GM12878 (cell line): ENCODE measurements around the gene HEBP1. TPM values are rescaled to one million over a fixed set of nuclear protein-coding genes. Genes with fewer than 3 reads are reported as not detected.
A peak's percentile ranks its signal among the peaks of the same experiment; 100 is the strongest.

Experiments
- ATAC-seq: fragments of 200-7000 bp; cut with Tn5 transposase; 3 replicates; pipeline ENCODE4 v1.9.1; 2020; ENCODE audit warnings: mild to moderate bottlenecking, moderate library complexity
- BruUV-seq: library from RNA; stranded (reverse); fragments of 400-500 nt; replicated peaks from 2 replicates; lab custom pipeline; 2021; lab: Mats Ljungman, UMichigan
- CTCF ChIA-PET: fragments of 300-600 bp; sonication (Branson Sonifier 250); formaldehyde crosslinking; extraction: SDS; loops from one replicate; lab custom pipeline; 2021; ENCODE audit warnings: inconsistent platforms; lab: Yijun Ruan, JAX
- POLR2A ChIA-PET: fragments of 350-600 bp; formaldehyde crosslinking; extraction: SDS; loops from one replicate; lab custom pipeline; 2021; ENCODE audit warnings: inconsistent platforms; lab: Charles Lee
- RAD21 ChIA-PET: fragments of 300-600 bp; sonication (Branson Sonifier 250); formaldehyde crosslinking; loops from one replicate; lab custom pipeline; 2023; ENCODE audit warnings: antibody characterized with exemption; ENCODE audit not compliant: unreplicated experiment; lab: Charles Lee
- SMC1A ChIA-PET: fragments of 300-600 bp; sonication (Branson Sonifier 250); formaldehyde crosslinking; loops from one replicate; lab custom pipeline; 2023; ENCODE audit not compliant: unreplicated experiment, uncharacterized antibody; lab: Charles Lee
- DNase-seq: peaks from one replicate; pipeline ENCODE4 v3.0.0-alpha.2; 2011; ENCODE audit warnings: low read depth, low spot score
- FAIRE-seq: peaks from 3 replicates; lab custom pipeline; 2011; peaks lifted over from hg19 to GRCh38; lab: Jason Lieb, UNC
- H2AFZ ChIP-seq: 2 replicates; pipeline ENCODE4 v1.6.0; 2011; ENCODE audit warnings: low read depth, low read length, control low read depth; ENCODE audit not compliant: control insufficient read depth
- H3K27ac ChIP-seq: 2 replicates; pipeline ENCODE4 v1.5.1; 2011; ENCODE audit warnings: control low read depth; ENCODE audit not compliant: control insufficient read depth, insufficient read depth
- H3K27me3 ChIP-seq, 2 experiments: replicated peaks in 1 of 2; 2 replicates each; pipeline versions ENCODE4 v1.6.0 to v1.6.1; 2011; ENCODE audit warnings: low read length in 1 of 2; ENCODE audit not compliant: control insufficient read depth in 2 of 2, insufficient read depth in 2 of 2
- H3K36me3 ChIP-seq, 2 experiments: 2 replicates each; pipeline ENCODE4 v1.5.1; 2011; ENCODE audit warnings: low read length in 1 of 2; ENCODE audit not compliant: control insufficient read depth in 2 of 2, insufficient read depth in 2 of 2
- H3K4me1 ChIP-seq: 2 replicates; pipeline ENCODE4 v1.6.1; 2011; ENCODE audit warnings: mild to moderate bottlenecking, low read length, moderate library complexity, mixed read lengths; ENCODE audit not compliant: control insufficient read depth, insufficient read depth
- H3K4me2 ChIP-seq: 2 replicates; pipeline ENCODE4 v1.6.0; 2011; ENCODE audit warnings: control low read depth; ENCODE audit not compliant: control insufficient read depth, insufficient read depth
- H3K4me3 ChIP-seq: fragments of 200-600 bp; sonication (generic); 2 replicates; pipeline ENCODE4 v1.5.1; 2016
- H3K79me2 ChIP-seq: 2 replicates; pipeline ENCODE4 v1.6.0; 2011; ENCODE audit warnings: low read length; ENCODE audit not compliant: control insufficient read depth, insufficient read depth
- H3K9ac ChIP-seq: 2 replicates; pipeline ENCODE4 v1.8.0; 2011; ENCODE audit warnings: low read length, control low read depth, mixed read lengths; ENCODE audit not compliant: control insufficient read depth, insufficient read depth
- H3K9me3 ChIP-seq: replicated peaks from 3 replicates; pipeline ENCODE4 v1.5.1; 2011; ENCODE audit warnings: mild to moderate bottlenecking, low read length; ENCODE audit not compliant: control insufficient read depth, insufficient read depth
- H4K20me1 ChIP-seq: 2 replicates; pipeline ENCODE4 v1.6.0; 2011; ENCODE audit not compliant: control insufficient read depth, insufficient read depth
- EP300 ChIP-seq, 2 experiments: fragments of 150-350 bp in 1 of 2; IDR thresholded peaks; 2 replicates each; pipeline ENCODE4 v1.6.1; 2011 to 2012; ENCODE audit warnings: low read depth in 2 of 2, low read length in 2 of 2, borderline replicate concordance in 1 of 2, improper control_type of control experiment in 1 of 2, inconsistent platforms in 1 of 2; ENCODE audit not compliant: control insufficient read depth in 1 of 2
- GABPA ChIP-seq: IDR thresholded peaks from 2 replicates; pipeline ENCODE4 v1.6.1; 2014; ENCODE audit warnings: antibody characterized with exemption, low read depth, mild to moderate bottlenecking, inconsistent platforms
- IKZF2 ChIP-seq, 2 experiments: fragments of 450-650 bp; IDR thresholded peaks; 2 replicates each; pipeline ENCODE4 v1.6.1; 2017; ENCODE audit warnings: mild to moderate bottlenecking in 2 of 2, moderate library complexity in 2 of 2
- JUNB ChIP-seq: IDR thresholded peaks from 2 replicates; pipeline ENCODE4 v1.6.1; 2016; ENCODE audit warnings: antibody characterized with exemption, mild to moderate bottlenecking
- NFIC ChIP-seq: IDR thresholded peaks from 2 replicates; pipeline ENCODE4 v1.6.1; 2012; ENCODE audit warnings: low read depth, mild to moderate bottlenecking, inconsistent platforms, low read length, moderate library complexity
- PAX5 ChIP-seq: IDR thresholded peaks from 2 replicates; pipeline ENCODE4 v1.6.1; 2011; ENCODE audit warnings: low read depth, low read length, borderline replicate concordance
- POLR2AphosphoS2 ChIP-seq: IDR thresholded peaks from 2 replicates; pipeline ENCODE4 v1.6.1; 2011; ENCODE audit warnings: low read depth, mild to moderate bottlenecking, low read length, improper control_type of control experiment, moderate library complexity
- SMC3 ChIP-seq: IDR thresholded peaks from 2 replicates; pipeline ENCODE4 v1.6.1; 2011; ENCODE audit warnings: low read length, improper control_type of control experiment, borderline replicate concordance
- TAF1 ChIP-seq: IDR thresholded peaks from 2 replicates; pipeline ENCODE4 v1.6.1; 2011; ENCODE audit warnings: mild to moderate bottlenecking, low read depth, low read length, borderline replicate concordance
- ZNF24 ChIP-seq: fragments of 450-650 bp; IDR thresholded peaks from 2 replicates; pipeline ENCODE4 v1.6.1; 2017; ENCODE audit warnings: antibody characterized with exemption, mild to moderate bottlenecking
- WGBS: methylation state at CpG from one replicate; pipeline ENCODE4 v1.1.6; 2016; ENCODE audit warnings: low lambda C conversion rate; ENCODE audit not compliant: insufficient replicate concordance, insufficient coverage; ENCODE audit errors: missing lambda C conversion rate; 5-methylcytosine and 5-hydroxymethylcytosine counted together
- in situ Hi-C: fragments of 300-500 bp; cut with MboI; formaldehyde crosslinking; loops from 9 replicates; pipeline ENCODE4 v1.14.3; 2018; ENCODE audit warnings: mixed read lengths
- intact Hi-C: fragments of 100-400 bp; cut with micrococcal nuclease; formaldehyde crosslinking; loops from one replicate; pipeline ENCODE4 v1.14.2; 2022; ENCODE audit not compliant: unreplicated experiment
- polyA plus RNA-seq, 11 experiments: library from polyadenylated mRNA; depleted of rRNA in 4 of 11; unstranded in 6 of 11; stranded (reverse) in 5 of 11; fragments of >200 nt; fragmentation: Nextera tagmentation in 4 of 11; fragmentation: Illumina TruSeq in 1 of 11; extraction: Ambion mirVana in 4 of 11; extraction: Trizol in 1 of 11; gene quantifications; 1 replicate in 1 of 11; 2 replicates in 10 of 11; pipeline versions ENCODE4 v1.2.1 to v1.2.3, GENCODE V29; 2011 to 2016; ENCODE audit warnings: inconsistent platforms in 2 of 11, missing spikeins in 2 of 11, low read depth in 1 of 11
- total RNA-seq, 4 experiments: library from RNA; depleted of rRNA in 3 of 4; stranded (reverse); fragments of >200 nt in 3 of 4; fragmentation: Illumina TruSeq in 1 of 4; extraction: Trizol in 1 of 4; gene quantifications; 2 replicates each; pipeline versions ENCODE4 v1.2.1 to v1.2.3, GENCODE V29; 2013 to 2021
- TF ChIP-seq, protein P1 (sequence below): fragments of 450-650 bp; IDR thresholded peaks from 2 replicates; pipeline ENCODE4 v1.6.1; 2018; ENCODE audit warnings: borderline replicate concordance, mild to moderate bottlenecking; ENCODE audit not compliant: partially characterized antibody

HEBP1 gene
- total and polyA plus RNA-seq, 10 of the 15 experiments (the other 5 are each of a cell fraction or from before 2014, with no cell fraction given) = 0.07 to 0.32 (median 0.18) TPM; not detected in 5

DNA sequence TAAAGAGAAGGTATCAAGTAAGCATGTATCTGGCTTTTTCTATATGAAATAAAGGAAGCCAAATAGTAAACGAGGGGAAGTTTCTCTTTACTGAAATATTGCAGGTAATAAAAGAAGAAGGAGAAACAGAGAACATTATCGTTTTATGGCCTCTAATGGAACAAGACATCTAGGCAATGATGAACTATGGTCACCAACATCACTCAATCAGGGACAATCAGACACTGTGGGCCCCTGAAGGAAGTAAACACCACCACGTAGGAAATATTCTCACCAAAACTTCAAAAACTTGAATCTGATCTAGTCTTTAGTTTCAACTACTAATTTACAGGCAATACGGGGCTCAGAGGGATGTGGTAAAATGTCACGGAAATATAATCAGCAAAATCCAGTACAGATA is 15.9 kb downstream of the HEBP1 start:
- Histone ChIP-seq H4K20me1 (no peaks in the 10 kb centered on the region), H3K4me1 (no peaks in the 10 kb centered on the region), H3K9me3 (no peaks in the 10 kb centered on the region), H3K9ac (no peak overlapping the region), H3K36me3 (no peaks in the 10 kb centered on the region), H3K79me2 (no peaks in the 10 kb centered on the region), H3K4me2 (no peak overlapping the region), H3K27me3 (peaks cover 2 to 3% of the 10 kb centered on the region in 2 experiments; a peak in 2 of 4 replicates), H2AFZ (no peak overlapping the region), H3K4me3 (no peak overlapping the region), H3K27ac (no peak overlapping the region)
- RAD21 ChIA-PET = interaction anchor here (1.1 to 1.7 kb wide), 2 partner anchors 69 to 186 kb away, joined by 3 to 6 read pairs; no protein-coding TSS in a partner anchor
- CTCF ChIA-PET = interaction anchor here (0.6 to 3.4 kb wide), 11 partner anchors 8 to 228 kb away, joined by 3 to 19 read pairs (median 3); no protein-coding TSS in a partner anchor
- intact Hi-C loops (loop anchor here (10.0 kb wide), 1 partner anchor 221 kb away; no protein-coding TSS in a partner anchor), in situ Hi-C loops (no loop called here)
- 43% methylated on average over 5 of the region's 5 CpGs for whole genome bisulfite sequencing
- SMC1A ChIA-PET = interaction anchor here (1.1 kb wide), 1 partner anchor 68 kb away, joined by 4 read pairs; no protein-coding TSS in a partner anchor
- ATAC-seq (no peak), DNase-seq (no peak), FAIRE-seq (no peak)
- no TSS peak for BruUV-seq
- no peak for TF ChIP-seq IKZF2 (IDR thresholded peaks at IDR 0.05)
- no peak for TF ChIP-seq GABPA
- TF ChIP-seq PAX5 = no peak
- no peak for TF ChIP-seq EP300 (IDR thresholded peaks at IDR 0.05; ENCODE audit: borderline replicate concordance in 1 of 2, control insufficient read depth in 1 of 2, low read depth in 2 of 2, low read length in 2 of 2)
- POLR2A ChIA-PET = no interaction called here

DNA sequence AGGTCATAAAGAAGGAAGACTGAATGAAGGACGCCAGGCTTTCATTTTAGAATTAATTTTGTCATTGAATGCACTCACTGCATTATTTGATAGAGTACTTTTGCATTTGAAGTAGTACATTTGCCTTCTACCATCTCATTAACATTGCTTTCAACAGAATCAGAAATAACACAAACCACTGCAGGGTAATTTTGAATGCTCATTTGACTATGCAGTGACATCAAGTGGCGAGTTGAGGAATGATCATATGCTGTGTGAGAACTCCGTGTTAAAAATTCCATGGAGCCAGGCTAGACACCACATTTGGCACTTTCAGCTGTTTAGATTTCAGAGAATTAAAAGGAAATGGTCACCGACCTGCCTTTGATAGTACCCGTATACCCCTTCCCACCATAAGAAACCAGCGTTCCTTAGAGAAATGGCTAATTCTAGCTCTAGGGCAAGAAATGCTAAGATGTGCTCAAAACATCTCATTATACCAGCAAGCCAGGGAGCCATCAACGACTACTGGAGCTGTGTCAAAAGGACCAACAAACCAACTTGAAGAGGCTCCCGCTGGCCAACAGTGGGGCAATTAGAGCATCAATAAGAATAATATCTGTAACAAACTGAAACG is 16.5 kb downstream of the HEBP1 start:
- FAIRE-seq = no peak
- no peak overlapping the region for H3K4me3 ChIP-seq
- WGBS = 50% methylated on average over 9 of the region's 9 CpGs
- peak; percentile 26; the same call in 1 of the 2 replicates for TF ChIP-seq SMC3
- no peak for TF ChIP-seq GABPA
- TF ChIP-seq, protein P1, sequence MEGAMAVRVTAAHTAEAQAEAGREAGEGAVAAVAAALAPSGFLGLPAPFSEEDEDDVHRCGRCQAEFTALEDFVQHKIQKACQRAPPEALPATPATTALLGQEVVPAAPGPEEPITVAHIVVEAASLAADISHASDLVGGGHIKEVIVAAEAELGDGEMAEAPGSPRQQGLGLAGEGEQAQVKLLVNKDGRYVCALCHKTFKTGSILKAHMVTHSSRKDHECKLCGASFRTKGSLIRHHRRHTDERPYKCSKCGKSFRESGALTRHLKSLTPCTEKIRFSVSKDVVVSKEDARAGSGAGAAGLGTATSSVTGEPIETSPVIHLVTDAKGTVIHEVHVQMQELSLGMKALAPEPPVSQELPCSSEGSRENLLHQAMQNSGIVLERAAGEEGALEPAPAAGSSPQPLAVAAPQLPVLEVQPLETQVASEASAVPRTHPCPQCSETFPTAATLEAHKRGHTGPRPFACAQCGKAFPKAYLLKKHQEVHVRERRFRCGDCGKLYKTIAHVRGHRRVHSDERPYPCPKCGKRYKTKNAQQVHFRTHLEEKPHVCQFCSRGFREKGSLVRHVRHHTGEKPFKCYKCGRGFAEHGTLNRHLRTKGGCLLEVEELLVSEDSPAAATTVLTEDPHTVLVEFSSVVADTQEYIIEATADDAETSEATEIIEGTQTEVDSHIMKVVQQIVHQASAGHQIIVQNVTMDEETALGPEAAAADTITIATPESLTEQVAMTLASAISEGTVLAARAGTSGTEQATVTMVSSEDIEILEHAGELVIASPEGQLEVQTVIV = no peak
- TF ChIP-seq POLR2AphosphoS2 = no peak
- no peak for TF ChIP-seq ZNF24
- no peak for TF ChIP-seq TAF1
- no peak for TF ChIP-seq JUNB
- TF ChIP-seq PAX5 = no peak
- no peak for TF ChIP-seq NFIC

More for the DNA sequence above, 16.5 kb downstream of the HEBP1 start:
- in situ Hi-C loops (no loop called here), intact Hi-C loops (loop anchor here (1.0 to 10.0 kb wide), 3 partner anchors 67 to 221 kb away; no protein-coding TSS in a partner anchor)
- H3K4me2 ChIP-seq = no peak overlapping the region
- ChIA-PET POLR2A (no interaction called here), SMC1A (interaction anchor here (1.1 kb wide), 1 partner anchor 67 kb away, joined by 4 read pairs; no protein-coding TSS in a partner anchor), RAD21 (interaction anchor here (1.7 kb wide), 1 partner anchor 68 kb away, joined by 6 read pairs; no protein-coding TSS in a partner anchor), CTCF (interaction anchor here (0.6 to 3.4 kb wide), 8 partner anchors 10 to 242 kb away, joined by 3 to 19 read pairs (median 3); no protein-coding TSS in a partner anchor)
- no peak overlapping the region for H3K9ac ChIP-seq
- H3K36me3 ChIP-seq = no peaks in the 10 kb centered on the region
- H3K27ac ChIP-seq = no peak overlapping the region
- H3K9me3 ChIP-seq = no peaks in the 10 kb centered on the region
- ATAC-seq (peak; percentile 71), DNase-seq (no peak)
- no peaks in the 10 kb centered on the region for H3K79me2 ChIP-seq
- no peaks in the 10 kb centered on the region for H4K20me1 ChIP-seq
- no peaks in the 10 kb centered on the region for H3K4me1 ChIP-seq
- peaks cover 0 to 3% of the 10 kb centered on the region in 2 experiments; a peak in 2 of 4 replicates for H3K27me3 ChIP-seq
- no peak overlapping the region for H2AFZ ChIP-seq
- no TSS peak for BruUV-seq
